GM19452 (cell line): ENCODE results near the gene ITGB1BP2.
"Not testable (repeated sequence)": the region's sequence is repeated elsewhere in the genome, so short reads cannot be mapped to it uniquely, and the experiment has no call there.

Experiments
- ATAC-seq: cut with Tn5 transposase; IDR thresholded peaks from one replicate; pipeline ENCODE4 v1.9.1; 2021; ENCODE audit not compliant: unreplicated experiment

Gene ITGB1BP2

DNA sequence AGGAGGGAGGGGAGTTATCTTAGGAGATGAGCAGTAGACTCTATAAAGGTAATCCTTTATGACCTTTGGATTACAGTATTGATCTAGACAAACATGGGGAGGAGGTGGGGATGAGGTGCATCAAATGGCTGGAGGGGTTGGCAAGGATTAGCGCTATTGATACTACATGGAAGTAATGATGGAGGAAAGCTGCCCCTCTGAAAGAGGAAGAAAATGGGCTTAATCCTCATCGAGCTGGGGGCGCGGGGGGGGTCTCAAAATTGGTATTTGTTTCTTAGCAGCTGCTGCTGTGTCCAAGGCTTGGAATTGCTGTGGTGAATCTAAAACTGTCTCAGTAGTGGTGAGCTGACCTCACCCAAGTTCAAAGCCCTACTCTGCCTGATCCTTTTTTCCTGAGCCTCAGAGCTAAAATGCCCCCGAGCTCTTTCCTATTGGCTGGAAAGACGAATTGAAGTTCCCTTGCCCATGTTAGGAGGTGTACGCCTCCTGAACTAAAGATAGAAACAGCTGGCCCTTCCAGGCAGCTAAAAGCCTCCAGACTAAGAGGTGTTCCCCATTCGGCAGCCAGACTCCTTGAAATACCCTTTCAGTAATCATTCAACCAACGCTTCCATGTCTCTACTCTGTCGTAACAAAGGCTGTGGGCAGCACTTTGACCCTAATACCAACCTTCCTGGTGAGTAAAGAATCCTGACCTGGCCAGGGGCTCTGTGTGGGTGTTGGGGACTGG, at the start of gene ITGB1BP2:
ITGB1BP2 (plus strand) TSS at position 556 of the 730 bp plus-strand sequence; CDS start at position 613, 57 bp downstream.
- no peak for ATAC-seq

DNA sequence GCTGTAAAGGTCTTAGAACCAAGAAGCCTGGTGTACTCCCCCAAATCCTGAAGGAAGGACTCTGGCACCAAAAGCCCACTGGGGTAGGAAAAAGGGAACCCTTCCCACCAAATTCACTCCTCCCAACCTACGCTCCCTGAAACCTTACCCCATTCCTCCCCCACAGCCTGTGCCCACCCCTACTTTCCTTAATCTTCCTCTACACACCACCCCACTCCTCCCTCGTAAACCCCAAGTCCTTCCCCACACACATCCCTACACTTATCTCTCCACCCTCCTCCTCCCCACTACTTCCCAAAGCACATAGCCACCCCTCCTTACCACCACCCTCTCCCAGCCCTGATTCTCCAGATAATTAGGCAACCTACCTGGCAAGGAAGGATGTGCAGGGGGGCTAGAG, 49.3 kb upstream of the ITGB1BP2 start:
- ATAC-seq = no peak

DNA sequence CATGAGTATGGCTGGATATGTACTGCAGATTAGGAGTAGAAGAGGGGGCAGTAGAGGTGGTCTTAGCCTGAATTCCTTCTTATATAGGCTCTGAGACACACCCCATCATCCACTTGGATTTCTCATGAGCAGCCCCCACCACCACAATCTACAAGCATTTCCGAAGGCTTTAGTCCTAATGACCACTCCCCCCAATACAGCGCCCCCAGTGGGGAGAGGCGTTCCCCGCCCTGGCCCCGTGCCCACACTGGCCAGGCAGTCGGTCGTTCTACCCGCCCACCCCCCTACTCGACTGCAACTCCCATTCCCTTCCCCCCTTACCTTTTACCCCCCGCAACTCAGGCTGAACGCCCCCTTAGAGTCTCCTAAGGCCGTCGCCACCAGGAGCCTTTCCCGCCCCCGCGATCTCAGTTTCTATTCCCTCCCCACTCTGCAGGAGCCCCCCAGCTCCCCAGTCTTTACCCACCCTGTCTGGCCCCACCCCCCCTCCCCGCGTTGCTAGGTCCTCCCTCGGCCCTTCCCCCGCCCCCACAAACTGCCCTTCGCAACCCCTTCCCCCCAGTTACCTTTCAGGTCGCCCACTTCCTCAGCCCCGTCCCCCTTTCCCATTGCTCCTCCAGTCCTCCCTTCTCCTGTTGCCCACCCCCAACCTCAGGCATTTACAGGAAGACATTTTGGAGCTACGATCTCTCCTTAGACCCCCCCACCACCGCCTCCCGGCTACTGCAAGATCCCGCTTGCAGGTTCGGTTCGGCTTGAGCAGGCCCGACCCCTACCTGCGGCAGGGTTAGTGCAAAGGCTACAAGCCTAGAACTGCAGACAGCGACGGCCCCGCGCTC, 48.1 kb upstream of the ITGB1BP2 start:
- ATAC-seq = no peak

DNA sequence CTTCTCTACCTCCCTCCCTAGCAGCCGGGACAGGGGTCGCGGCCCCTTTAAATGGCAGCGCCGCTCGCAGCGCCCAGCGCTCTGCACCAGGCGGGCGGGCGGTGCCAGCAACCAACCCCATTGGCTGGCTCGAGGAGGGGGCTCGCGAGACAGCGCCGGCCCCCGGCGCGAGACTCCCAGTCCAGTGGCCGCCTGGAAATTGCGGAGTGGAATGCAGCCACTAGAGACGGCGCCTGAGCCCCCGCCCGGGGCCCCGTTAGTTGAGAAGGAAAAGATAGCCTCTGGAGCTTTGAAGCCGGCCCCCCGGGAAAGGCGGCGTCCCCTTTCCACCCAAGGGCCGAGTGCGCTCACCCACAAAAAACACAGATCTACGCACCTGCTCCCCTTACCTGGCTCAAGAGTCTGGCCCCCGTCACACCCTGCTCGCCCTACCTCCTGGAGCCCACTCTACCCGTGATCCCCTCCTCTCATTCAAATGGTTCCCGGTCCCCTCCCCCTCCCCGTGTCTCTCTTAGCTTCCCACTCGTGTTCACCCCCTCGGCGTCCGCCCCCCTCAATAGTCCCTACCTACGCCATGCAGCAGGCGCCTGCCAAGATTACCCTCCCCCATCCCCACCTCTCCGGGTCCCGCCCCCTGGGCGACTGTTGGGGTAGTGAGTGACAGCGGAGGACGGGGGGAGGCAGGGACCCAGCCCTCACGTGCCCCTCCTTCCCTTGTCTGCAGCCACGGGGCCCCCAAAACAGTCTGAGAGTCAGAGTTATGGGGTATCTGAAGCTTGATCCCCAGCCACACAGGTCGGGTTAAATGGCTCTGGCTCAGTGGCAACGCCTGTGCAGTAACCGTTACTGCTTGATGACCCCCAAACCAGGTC, 47.2 kb upstream of the ITGB1BP2 start, which contains the start of gene ZMYM3:
ZMYM3 (minus strand) TSS at position 49 of the 872 bp plus-strand sequence. CDS start 885 bp downstream, outside the sequence.
- peak; percentile 83 for ATAC-seq

DNA sequence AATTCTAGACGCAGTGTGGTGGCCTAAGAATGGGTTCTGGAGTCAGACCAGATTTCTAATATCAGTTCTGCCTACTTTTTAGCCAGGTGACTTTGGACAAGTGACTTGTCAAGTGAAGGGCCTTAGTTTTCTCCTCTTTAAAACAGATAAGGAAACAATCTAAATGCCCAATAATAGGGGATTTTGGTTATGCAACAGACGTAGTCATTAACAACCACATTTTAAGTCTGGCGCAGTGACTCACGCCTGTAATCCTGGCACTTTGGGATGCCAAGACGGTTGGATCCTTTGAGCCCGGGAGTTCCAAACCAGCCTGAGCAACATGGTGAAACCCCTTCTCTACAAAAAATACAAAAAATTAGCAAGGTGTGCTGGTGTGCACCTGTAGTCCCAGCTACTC, 45.5 kb upstream of the ITGB1BP2 start:
- ATAC-seq = no peak

DNA sequence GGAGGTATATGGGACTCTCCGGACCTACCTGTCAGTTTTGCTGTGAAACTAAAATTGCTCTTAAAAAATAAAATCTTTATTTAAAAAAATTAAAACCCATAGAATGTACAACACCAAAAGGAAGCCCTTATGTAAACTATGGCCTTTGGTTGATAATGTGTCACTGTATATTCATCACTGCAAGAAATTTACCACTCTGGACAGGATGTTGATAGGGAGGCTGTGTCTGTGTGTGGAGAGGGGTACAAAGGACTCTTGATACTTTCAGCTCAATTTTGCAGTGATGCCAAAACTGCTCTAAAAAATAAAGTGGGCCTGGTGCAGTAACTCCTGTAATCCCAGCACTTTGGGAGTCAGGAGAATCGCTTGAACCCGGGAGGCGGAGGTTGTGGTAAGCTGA, 44.7 kb upstream of the ITGB1BP2 start:
- ATAC-seq = no peak

DNA sequence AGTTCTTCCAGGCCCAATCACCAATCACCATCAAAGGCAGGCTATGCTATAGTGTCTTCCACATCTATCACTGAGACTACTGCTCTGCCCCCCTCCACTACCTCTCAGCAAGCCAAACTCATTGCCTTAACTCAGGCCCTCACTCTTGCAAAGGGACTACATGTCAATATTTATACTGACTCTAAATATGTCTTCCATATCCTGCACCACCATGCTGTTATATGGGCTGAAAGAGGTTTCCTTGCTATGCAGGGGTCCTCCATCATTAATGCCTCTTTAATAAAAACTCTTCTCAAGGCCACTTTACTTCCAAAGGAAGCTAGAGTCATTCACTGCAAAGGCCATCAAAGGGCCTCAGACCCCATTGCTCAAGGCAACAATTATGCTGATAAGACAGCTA, 32.9 kb upstream of the ITGB1BP2 start:
- not testable (repeated sequence) for ATAC-seq

DNA sequence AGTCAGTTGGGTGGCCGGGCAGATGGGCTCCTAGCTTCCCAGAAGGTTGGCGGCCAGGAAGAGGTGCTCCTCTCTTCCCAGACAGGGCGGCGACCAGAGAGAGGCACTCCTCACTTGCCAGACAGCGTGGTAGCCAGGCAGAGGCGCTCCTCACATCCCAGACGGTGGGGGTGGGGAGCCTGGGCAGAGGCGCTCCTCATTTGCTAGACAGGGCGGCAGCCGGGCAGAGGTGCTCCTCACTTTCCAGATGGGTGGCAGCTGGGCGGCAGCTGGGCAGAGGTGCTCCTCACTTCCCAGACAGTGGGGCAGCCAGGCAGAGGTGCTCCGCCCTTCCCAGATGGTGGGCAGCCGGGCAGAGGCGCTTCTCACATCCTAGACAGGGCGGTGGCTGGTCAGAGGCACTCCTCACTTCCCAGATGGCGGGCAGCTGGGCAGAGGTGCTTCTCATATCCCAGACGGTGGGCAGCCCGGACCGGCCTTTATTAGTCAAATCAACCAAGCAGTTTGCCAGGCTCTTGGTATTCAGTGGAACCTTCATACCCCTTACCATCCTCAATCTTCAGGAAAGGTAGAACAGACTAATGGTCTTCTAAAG, 31.7 kb upstream of the ITGB1BP2 start:
- ATAC-seq = no peak

DNA sequence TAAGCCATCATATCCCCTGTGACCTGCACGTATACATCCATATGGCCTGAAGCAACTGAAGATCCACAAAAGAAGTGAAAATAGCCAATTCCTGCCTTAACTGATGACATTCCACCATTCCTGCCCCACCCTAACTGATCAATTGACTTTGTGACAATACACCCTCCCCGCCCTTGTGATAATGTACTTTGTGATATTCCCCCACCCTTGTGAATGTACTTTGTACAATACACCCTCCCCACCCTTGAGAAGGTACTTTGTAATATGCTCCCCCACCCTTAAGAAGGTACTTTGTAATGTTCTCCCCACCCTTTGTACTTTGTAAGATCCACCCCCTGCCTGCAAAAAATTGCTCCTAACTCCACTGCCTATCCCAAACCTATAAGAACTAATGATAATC, 29.2 kb upstream of the ITGB1BP2 start:
- not testable (repeated sequence) for ATAC-seq

DNA sequence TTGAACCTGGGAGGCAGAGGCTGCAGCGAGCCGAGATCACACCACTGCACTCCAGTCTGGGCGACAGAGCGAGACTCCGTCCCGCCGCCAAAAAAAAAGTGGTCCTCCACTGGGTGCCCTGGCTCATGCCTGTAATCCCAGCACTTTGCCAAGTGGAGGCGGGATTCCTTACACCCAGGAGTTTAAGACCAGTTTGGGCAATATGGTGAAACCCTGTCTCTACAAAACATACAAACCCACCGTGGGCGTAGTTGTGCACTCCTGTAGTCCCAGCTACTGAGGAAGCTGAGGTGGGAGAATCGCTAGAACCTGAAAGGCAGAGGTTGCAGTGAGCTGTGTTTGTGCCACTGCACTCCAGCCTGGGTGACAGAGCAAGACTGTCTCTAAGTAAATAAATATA, 20.2 kb upstream of the ITGB1BP2 start:
- ATAC-seq = not testable (repeated sequence)

DNA sequence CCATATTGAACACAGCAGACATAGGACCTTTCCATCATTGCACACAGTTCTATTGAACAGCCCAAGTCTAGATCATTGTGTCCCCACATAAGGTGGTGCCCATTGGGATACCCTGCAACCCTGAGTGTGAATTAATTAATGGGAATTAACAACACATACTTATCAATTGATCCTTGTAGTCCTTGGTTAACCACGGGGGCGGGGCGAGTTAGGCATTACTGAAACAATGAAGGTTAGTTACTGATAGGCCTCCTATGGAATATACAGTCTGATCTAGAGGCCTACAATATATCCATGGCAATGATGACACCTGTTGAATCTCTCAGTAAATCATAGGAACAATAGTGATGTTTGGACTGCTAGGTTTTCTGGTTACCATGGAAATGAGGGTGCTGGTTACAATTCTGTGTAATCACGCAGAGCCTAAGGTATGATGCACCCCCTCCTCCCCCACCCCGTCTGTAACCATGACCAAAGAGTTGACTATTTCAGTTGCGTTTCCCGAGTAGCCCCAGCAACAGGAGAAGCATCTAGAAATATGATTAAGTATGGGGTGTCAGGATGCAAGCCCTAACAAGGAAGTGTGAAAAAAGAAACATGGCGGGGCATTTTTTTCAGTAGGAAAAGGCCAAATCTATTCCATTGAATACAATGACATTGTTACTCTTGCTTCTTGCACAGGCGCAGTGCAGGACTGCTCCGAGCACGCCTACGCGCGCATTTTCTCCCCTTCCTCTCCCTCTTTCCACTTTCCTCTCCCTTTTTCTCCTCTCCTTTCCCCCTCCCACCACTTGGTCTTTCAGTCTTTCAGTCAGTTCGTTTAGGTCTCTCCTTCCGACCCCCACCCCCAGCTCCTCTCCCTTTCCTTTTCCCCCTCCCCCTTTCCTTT, 18.8 kb upstream of the ITGB1BP2 start:
- ATAC-seq = peak; percentile 36

DNA sequence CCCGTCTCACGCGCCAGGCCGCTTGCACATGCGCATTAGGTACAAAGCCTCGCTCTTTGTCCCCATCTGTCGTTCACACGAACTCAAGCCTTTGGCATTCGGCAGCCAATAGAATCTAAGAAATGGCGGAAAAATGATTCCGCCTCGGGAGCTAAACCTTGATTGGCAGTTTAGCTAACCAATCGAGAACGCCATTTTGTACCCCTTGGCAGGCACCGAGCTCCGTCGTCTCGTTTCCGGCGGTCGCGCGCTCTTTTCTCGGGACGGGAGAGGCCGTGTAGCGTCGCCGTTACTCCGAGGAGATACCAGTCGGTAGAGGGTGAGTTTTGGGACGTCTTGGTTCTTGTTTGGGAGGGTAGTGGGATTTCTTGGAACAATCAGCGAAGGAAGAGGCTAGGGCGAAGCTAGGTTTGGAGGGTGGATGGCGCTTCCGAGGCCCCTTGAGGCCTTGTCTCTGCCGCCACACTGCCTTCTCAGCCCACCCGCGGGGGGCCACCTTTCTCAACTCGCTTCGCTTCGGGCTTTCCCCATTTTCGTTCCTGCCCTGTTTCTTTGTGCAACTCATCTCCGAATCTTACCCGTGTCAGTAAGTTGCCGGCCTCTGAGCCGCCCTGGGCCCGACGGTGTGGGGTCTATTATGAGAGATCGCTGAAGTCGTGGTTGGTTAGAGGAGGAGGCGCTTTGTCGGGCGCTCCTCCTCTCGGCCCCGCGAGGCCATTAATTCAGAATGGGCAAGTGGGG, 18.0 kb upstream of the ITGB1BP2 start, which contains the start of gene NONO:
NONO (plus strand) TSS at position 233 of the 741 bp plus-strand sequence. CDS start 7,003 bp downstream, outside the sequence.
- ATAC-seq = peak; percentile 84

DNA sequence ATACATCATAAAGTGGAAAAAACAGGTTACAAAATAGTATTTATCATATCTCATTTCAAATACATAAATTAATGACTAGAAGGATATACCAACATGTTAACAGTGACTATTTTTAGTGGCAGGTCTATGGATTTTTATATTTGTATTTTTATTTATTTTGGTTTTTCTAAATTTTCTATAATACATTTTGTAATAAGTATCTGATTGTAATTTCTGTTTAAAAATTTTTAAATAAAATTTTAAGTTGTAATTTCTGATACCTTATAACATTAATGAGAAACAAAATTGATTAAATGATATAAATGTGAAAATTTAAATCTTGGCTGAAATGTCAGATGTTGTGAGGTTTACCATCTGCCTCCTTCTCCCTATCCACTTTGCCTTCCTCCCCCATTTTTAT, 15.6 kb upstream of the ITGB1BP2 start:
- ATAC-seq = no peak

DNA sequence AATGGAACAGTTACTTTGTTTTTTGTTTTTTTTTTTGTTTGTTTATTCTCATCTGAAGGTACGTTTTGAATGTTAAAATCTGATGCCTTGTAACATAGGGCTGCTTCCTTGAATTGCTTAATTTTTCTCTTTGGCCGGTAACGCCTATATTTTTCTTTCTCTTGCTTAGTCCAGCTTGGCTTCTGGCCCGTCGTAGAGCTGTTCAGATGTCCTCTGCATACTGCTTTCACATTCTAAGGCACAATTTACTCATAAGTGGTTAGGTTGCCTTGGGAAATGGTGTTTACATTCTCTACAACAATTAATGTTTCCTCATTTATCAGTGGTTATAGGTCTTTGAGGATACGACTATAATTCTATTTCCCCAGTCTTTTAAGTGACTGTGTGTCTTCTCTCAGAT, 10.2 kb upstream of the ITGB1BP2 start:
- no peak for ATAC-seq

DNA sequence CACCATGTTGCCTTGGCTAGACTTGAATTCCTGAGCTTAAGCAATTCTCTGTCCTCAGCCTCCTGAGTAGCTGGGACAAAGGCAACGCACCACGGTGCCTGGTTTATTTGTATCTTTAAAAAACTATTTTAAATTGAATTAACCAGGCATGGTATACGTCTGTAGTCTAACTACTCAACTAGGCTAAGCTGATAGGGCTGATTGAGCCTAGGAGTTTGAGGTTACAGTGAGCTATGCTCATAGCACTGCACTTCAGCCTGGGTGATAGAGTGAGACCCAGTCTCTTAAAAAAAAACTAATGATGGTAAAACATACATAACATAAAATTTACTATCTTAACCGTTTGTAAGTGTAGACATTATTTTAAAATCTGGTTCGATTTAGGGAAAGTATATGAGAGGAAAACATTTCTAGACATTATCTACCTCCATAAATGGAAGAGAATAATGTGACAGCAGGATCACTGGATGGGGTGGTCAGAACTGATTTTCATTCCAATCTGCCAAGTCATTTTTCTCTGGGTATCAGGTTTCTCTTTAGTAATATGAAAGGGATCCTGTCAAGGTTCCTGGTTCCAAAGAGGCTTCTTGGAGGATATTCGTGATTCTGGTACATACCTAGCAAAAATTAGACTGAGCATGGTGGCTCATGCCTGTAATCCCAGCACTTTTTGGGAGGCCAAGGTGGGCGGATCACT, 8.7 kb upstream of the ITGB1BP2 start:
- no peak for ATAC-seq

DNA sequence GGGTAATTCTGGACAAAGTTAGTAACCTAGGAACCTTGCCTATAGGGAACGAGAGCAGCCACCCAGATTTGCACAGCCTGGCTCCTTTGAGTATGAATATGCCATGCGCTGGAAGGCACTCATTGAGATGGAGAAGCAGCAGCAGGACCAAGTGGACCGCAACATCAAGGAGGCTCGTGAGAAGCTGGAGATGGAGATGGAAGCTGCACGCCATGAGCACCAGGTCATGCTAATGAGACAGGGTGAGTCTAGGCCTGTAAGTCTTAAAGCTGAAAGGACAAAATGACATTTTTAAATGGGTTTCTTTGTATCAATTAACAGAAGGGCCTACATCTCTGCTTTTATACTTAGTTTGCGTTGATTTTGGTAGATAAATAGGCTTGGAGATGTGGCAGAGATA, 4.7 kb upstream of the ITGB1BP2 start:
- ATAC-seq = no peak

DNA sequence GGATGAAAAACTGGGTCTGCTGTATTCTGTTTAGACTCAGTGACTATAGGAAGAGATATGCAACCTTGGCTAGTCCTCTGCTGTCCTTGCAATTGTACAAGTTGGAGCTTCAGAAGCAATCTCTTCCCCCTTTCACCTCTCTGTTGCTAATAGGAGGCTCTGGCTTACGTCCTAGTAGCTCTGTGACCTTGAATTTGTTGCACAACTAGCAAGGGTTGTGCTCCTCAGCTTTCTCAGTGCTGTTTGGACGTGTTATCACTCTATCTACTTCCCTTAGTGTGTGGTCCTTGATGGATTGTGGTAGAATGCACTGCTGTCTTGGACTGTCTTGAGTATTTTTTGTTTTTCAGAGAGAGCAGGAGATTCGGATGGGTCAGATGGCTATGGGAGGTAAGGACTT, 3.4 kb upstream of the ITGB1BP2 start:
- ATAC-seq = no peak

DNA sequence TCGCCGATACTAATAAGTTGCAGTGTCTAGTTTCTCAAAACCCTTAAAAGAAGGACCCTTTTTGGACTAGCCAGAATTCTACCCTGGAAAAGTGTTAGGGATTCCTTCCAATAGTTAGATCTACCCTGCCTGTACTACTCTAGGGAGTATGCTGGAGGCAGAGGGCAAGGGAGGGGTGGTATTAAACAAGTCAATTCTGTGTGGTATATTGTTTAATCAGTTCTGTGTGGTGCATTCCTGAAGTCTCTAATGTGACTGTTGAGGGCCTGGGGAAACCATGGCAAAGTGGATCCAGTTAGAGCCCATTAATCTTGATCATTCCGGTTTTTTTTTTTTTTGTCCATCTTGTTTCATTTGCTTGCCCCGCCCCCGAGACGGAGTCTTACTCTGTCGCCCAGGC, 1.5 kb upstream of the ITGB1BP2 start:
- ATAC-seq = not testable (repeated sequence)
